ENCODE results near the gene SCARF2.
"Not testable (repeated sequence)": the region's sequence is repeated elsewhere in the genome, so short reads cannot be mapped to it uniquely, and the experiment has no call there.

SCARF2 gene

DNA sequence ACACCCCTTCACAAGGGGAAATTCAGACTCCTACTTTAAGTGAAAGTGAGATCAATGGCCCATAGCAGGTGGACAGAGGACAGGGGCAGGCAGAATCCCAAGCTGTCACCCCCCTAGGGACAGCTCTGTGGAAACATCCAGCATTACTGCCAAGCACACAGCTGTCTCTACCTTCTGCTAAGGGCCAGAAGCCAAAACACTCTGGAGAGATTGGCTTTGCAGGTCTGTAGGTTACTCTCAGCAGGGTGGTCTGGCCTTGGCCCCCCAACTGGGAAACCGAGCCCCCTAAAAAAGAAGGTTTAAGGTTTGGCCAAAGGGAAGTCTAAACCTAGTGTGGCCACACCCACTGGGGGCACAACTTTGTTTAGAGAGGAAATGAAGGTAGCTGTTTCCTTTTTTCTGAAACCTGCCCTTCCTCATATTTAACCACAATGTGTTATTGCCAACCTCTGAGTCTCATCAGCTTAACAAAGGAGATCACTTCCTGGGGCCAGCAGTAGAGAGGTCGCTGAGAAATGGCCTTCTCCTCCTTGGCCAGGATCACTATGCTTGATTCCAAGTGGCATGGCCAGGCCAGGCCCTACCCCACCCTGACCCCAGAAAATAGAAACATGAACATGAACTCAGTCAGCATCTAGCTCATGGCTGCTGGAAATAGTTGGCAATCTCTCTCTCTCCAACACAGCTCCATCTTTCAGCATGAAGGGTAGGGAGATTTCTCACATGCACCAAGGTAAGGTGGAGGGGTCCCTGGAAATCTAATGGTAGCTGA is 25.9 kb upstream of the SCARF2 start:
- DNase-seq: no peak

DNA sequence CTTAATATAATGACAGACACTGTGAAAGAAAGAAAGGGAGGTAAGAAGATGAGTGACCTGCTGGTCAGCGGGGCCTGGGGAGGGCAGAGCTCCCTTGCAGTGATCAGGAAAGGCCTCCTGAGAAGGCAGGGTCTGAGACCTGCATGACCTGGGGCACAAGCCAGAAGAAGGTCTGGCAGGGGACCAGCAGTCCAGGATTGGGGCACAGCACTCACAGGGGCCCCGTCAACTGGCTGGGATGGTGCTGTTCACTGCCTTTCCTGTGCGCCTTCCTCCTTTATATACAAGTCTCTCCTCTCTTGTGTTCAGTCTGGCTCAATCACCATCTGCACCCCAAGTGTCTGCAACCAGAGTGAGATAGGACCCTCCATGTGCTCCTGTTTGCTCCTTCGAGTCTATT is 22.2 kb upstream of the SCARF2 start:
- no peak for DNase-seq

DNA sequence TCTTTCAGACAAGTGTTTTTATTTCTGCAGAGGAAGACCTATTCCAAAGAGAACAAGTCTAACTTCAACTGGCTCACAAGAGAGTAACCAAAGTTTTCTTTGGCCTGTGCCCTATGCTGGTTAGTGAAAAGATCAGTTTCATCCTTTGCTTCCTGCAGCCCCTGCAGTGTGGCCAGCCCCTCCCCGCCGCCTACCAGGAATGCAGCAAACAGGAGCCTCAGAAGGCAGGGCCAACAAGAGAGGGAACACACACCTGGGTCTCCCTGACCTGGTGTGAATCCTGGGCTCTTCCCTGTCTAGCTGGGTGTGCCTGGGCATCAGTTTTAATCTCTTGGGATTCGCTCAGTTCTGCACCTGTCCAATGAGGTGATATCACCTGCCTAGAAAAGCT is 21.5 kb upstream of the SCARF2 start:
- DNase-seq: no peak

DNA sequence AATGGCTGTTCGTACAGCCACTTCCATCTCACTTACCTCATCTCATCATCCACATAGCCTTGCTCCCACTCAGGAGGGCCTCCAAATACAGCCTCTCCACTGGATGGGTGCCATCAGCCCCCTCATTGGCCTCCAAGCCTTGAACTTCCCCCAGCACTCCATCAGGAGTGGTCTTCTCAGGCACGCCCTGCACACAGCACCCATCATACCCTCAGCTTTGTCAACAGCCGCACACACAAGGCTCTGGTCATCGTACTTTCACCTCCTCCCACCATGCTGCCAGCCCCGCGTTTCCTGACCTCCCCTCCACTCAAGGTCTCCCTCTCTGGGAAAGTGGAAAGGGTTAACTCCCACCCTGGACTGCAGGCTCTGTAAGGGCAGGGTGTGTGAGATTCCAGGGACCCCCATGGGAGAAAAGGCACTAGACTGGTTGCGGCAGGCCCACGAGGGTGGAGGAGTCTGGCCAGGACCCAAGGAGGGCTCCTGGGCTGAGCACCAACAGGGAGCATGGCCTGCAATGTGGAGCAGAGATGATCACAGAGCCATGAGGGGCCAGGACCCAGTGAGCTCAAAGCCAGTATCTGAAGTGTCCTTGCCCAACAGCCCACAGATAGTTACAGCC is 21.0 kb upstream of the SCARF2 start:
- no peak for DNase-seq

DNA sequence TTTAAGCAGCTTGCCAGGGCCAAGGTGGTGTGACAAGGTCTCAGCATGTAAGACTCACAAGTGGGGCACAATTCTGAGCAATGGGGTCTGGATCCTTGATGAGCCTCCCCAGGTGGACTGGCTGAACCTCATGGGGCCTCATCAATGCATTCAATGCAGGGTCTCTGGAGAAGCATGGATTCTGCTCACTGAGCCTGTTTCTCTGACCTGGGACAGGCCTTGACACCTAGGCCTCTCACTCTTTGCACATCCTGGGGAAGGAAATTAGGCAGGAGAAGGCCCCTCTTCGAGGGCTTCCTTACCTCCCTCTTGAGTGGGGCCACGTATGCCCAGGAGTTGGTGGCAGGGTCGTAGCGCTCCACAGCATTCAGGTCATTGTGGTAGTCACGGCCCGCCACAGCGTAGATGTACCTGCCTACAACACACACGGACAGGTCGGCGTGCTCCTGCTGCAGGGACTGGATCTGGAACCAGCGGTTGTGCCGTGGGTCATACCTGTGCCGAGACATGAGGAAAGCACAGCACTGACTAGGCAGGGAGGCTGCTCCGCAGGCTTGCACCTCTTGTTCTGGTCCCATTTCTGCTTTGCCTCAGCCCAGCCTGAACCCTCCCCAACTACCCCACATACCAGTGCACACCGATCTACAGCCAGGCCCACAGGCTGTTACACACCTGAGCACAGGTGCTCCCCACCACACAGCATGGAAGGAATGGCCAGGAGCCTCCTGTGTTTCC is 20.0 kb upstream of the SCARF2 start:
- no peak for DNase-seq

DNA sequence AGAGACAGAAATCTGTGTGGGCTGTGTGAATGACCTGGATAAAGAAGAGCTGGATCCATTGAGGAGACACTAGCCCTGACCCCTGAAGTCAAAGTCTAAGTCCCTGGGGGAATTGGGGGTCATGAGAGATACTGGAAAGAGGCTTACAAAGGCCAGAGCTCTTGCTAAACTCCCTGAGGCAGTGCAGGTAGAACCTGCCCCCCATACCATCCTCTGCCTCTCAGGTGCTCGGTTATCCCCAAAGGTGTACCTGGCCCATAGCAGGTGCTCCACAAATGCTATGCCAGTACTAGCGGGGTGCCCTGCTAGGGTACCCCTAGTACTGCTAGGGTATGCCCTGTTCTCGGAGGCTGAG is 19.1 kb upstream of the SCARF2 start:
- DNase-seq: no peak

DNA sequence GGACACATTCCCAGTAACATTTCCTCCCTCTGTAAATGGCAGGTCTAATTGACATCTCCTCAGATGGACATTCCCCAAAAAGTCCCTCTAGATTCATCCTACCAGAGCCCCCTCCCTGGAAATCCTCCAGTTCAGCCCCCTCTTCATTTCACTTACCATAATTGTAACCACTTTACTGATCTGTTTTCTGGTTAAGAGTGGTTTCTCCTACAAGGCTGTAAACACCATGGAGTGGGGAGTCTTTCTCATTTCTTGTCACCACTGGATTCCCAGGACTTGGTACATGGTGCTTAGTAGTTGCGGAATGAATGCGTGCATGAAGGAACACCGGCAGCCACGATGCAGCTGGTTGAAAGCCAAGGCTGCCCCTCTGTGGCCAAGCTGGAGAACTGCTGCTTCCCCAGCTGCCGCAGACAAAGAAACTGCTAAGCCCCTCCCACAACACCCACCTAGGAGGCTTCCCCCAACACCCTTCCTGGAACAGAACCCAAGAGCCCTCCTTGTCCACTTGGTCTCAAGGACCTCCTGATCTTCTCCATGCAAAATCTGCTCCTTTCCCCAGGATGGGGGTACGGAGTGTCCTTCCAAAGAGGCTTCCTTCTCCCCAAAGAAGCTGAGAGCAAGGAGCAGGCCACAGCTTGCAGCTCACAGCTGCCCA is 18.6 kb upstream of the SCARF2 start:
- DNase-seq: peak; percentile 73

DNA sequence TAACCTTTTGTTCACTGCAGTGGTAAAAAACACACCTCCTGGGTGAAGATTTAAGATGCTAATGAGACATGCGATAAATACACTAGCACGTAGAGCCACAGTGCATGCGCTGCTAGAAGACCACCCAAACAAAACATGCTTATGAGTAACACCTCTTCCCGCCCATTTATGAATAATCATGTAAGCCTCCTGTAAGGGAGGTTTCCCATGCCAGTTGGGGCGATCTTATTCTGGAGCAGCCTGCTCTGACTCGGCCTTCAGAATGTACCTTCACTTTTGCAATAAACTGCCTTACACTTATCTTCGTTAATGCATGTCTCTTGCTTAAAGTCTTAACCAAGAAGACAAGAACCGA is 18.1 kb upstream of the SCARF2 start:
- no peak for DNase-seq

DNA sequence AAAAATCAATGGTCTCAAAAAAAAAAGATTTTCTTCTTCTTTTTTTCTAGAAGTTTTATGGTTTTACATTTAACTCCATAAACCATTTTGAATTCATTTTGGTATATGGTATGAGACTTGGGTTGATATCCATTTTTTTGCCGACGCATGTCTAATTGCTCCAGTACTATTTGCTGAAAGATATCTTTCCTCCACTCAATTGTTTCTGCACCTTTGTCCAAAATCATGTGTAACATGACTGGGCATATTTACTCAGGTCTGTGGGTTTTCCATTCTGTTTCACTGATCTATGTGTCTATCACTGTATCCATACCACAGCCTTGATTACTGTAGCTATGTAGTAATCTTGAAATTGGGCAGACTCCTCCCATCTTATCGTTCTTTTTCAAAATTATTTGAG is 15.6 kb upstream of the SCARF2 start:
- DNase-seq: no peak

DNA sequence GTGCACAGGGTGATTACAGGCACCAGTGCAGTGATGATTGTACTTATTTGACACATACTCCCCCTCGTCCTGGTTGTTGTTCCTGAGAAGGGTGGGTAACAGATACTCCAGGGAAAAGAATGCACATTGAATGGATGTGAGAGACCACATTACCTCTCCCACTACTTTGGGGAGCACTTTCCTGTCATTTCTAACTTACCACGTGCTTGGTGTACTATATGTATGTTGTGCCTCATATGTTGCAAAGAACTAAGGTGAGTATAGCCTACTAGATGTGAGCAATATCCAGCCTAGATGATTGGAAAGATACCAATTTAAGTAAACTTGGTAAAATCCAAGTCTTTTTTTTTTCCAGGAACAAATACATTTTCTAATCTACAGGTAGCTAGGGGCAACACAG is 14.3 kb upstream of the SCARF2 start:
- DNase-seq: no peak

DNA sequence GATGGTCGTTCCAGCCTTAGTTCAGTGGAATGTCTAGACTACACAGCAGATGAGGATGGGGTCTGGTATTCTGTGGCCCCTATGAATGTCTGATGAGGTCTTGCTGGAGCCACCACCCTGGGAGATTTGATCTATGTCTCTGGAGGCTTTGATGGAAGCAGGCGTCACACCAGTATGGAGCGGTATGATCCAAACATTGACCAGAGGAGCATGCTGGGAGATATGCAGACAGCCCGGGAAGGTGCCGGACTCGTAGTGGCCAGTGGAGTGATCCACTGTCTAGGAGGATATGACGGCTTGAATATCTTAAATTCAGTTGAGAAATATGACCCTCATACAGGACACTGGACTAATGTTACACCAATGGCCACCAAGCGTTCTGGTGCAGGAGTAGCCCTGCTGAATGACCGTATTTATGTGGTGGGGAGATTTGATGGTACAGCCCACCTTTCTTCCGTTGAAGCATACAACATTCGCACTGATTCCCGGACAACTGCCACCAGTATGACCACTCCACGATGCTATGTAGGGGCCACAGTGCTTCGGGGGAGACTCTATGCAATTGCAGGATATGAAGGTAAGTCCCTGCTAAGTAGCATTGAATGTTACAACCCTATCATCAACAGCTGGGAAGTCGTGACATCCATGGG is 13.6 kb upstream of the SCARF2 start:
- DNase-seq: not testable (repeated sequence)

DNA sequence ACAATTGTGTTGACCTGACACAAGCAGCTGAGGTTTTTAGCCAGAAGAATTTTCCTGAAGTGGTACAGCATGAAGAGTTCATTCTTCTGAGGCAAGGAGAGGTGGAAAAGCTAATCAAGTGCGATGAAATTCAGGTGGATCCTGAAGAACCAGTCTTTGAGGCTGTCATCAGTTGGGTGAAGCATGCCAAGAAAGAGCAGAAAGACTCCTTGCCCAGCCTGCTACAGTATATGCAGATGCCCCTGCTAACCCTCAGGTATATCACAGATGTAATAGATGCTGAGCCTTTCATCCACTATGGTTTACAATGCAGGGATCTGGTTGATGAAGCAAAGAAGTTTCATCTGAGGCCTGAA is 12.9 kb upstream of the SCARF2 start:
- DNase-seq: no peak

DNA sequence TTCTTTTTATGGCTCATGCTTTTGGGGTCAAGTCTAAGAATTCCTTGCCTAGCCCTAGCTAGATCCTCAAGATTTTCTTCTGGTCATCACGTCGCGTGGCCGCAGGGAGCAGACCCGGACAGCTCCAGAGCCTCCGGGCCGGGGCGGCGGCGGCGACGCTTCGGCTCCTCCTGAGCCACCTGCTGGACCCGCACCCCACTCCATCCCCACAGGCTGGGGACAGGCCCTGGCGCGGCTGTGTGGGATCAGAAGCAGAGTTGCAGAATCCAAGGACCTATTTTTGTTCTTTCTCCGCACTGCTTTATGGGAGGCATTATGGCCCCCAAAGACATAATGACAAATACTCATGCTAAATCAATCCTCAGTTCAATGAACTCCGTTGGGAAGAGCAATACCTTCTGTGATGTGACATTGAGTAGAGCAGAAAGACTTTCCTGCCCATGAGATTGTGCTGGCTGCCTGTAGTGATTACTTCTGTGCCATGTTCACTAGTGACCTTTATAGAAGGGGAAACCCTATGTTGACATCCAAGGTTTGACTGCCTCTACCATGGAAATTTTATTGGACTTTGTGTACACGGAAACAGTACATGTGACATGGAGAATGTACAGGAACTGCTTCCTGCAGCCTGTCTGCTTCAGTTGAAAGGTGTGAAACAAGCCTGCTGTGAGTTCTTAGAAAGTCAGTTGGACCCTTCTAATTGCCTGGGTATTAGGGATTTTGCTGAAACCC is 12.4 kb upstream of the SCARF2 start:
- DNase-seq: no peak

DNA sequence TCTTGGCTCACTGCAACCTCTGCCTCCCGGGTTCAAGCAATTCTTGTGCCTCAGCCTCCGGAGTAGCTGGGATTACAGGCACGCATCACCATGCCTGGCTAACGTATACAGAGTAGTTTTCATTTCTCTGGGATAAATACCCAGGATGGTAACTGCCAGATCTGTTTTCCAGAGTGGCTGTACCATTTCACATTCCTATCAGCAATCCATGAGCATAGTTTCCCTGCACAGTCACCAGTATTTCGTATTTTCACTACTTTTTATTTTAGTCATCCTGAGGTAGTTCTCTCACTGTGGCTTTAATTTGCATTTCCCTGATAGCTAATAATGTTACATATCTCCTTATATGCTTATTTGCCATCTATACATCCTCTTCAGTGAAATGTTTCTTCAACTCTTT is 11.0 kb upstream of the SCARF2 start:
- DNase-seq: no peak

DNA sequence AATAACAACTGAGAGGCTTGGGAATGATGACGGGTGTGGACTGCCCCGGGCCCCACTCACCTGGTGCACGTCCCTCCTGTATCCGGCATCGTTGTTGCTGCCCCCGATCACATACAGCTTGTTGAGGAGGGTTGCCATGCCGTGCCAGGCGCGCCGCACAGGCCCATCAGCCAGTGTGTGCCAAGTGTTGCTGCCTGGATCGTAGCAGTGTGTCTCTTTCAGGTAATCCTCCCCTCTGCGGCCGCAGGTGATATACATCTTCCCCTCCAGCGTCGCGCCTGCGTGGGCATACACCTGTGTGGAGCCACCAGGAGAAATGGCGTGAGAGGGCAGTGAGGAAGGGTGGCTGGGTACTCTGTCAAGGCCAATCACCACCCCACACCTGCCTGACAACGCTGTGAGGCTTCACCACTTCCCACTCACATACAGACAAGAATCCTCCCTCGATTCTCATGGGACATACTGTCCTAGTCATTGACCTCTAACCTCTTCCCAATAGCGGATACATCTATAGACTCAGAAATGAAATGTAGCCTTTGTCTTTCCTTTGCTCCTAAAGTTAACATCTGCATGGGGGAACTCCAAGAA is 8.9 kb upstream of the SCARF2 start:
- DNase-seq: no peak

DNA sequence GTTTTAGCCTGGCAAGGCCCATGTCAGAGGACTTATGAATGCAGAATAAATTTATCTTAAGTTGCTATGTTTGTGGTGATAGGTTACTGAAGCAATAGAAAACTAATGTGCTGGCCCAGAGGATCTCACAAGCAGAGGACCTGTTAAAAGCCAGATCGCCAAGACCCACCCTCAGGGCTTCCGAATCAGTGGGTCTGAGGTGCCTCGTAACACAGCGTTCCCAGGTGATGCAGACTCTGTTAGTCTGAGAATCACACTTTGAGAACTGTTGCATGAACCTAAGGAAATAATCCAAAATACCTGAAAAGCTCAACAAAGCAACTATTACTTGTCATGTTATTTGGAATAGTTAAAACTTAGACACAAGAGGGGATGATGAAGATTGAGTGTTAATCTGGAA is 6.7 kb upstream of the SCARF2 start:
- DNase-seq: no peak

DNA sequence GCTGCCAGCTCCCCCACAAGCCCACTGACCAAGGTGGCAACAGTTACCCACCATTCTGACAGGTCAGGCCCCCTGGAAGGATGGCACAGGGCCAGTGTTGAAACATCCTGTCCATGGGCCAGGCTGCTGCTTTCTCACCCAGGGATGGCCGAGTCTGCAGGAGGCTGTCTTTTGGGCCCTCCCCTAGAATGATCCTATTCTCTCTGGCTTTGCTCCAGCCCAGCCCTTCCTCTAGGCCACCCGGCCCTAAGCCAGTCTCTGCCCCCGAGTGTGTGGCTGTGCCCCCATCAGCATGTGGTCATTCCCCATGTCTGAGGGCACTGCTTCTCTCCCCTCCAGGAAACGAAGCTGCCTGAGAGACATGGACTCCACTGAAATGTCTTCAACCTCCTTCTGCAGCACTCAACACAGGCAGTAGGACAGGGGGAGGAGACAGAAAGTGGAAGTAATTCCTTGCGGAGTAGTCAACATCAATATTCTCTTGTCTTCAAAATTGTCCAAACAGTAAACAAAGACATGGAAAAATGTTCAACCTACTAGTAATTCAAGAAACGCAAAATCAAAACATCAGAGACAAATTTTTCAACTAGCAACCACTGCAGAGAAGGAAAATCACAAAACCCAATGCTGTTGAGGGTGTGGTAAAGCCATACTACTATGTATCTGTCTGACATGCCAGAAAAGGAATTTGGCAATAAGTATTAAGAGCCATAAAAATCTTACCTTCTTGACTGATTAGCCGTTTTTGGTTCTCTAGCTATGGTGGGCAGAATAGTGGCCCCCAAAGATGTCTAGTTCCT is 5.1 kb upstream of the SCARF2 start:
- no peak for DNase-seq

DNA sequence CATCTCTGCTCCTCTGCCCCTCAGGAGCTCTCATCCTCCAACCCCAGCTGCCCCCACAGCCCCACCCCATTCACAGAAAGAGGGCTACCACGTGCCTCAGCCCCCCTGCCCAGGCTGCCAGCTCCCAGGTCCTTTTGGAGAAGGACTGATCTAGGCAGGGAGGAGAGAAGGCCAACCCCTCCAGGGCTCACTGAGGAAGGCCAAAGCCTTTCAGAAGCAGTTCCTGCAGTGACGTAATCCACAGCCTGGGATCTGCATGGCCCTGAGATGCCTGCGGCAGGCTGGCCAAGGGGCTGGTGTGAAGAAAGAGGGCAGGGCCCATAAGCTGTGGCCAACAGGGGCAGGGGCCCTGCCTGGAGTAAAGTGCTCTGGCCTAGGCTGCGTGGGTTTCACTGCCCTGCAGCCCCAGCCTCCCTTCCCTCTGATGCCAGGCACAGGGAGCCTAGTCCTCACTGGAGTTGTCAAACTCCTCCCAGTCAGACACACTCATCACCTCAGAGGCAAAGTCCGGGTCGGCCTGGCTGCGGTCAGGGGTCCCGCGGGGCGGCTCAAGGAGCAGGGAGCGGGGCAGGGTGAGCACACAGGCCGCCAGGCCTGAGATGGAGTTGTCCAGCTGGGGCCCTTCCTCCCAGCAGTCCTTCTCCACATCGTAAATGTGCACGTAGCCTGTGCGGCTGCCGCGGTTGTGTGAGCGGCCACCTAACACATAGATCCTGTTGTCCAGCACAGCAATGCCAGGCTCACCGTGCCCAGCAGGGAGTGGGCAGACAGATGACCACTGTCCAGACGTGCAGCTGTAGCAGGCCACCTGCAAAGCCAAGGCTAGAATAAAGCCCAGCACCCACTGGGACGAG is 4.2 kb upstream of the SCARF2 start:
- DNase-seq: no peak

DNA sequence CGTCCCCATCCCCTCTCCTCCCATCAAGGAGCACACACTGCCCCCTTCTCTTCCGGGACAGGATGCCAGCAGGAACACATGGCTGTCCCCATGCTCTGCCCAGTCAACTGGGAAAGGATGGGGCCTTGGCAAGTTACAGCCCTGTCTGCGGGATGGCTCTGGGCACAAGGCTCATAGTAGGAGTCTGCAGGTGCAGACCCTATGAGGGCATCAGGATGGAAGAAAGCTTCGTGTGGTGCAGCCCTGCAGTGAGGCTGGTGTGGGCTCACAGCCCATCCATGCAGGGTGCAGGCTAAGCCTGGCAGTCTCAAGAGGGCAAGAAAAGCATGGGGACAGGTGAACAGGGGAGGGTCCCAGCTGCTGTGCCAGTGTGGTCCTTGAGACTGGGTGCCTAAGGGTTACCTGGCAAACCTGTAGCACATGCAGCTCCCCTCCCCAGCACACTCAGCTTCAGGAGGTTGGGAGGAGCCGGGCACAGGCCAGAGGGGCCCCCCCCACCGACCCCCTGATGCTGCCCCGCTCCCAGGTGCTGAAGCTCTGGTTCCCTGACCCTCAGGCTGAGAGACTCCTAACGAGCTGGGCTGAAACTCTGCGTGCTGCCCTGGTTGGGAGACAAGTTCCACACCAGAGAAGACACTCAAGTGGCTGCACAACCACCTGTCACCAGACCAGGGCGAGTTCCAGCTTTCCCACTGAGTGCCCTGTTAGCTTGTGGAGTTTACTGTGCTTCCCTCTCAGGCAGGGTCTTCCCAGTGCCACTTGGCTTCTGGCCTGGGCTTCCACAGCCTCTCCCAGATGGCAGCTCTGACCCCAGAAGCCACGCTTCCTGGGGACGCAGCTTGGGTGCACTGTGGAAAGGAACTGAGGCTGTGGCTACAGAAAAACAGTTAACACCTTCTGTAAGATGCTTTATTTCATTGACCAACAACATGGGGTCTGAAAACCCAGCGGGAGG is 3.3 kb upstream of the SCARF2 start:
- no peak for DNase-seq
